Astrocyte (in vitro differentiated cells and primary cell): ENCODE data around the gene WDR27.

Experiments used
- CTCF ChIP-seq: IDR thresholded peaks from 2 replicates; pipeline ENCODE4 v1.5.1; 2011; ENCODE audit warnings: low read depth, mild to moderate bottlenecking, inconsistent platforms, low read length, moderate library complexity; ENCODE audit not compliant: insufficient read depth
- EZH2 ChIP-seq: IDR thresholded peaks from 2 replicates; pipeline ENCODE4 v1.6.1; 2012; ENCODE audit warnings: mild to moderate bottlenecking, low read length, inconsistent platforms; ENCODE audit not compliant: insufficient read depth

- TF ChIP-seq EZH2 (no peak), CTCF (no peak)
Measured at GRCh38 chr6:169653691-169654090, 48.1 kb downstream of the WDR27 start.
